ENCODE measurements around the gene ERO1A. TPM values are rescaled to one million over a fixed set of nuclear protein-coding genes. Genes with fewer than 3 reads are reported as not detected.

The ERO1A gene, protein sequence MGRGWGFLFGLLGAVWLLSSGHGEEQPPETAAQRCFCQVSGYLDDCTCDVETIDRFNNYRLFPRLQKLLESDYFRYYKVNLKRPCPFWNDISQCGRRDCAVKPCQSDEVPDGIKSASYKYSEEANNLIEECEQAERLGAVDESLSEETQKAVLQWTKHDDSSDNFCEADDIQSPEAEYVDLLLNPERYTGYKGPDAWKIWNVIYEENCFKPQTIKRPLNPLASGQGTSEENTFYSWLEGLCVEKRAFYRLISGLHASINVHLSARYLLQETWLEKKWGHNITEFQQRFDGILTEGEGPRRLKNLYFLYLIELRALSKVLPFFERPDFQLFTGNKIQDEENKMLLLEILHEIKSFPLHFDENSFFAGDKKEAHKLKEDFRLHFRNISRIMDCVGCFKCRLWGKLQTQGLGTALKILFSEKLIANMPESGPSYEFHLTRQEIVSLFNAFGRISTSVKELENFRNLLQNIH
- polyA plus RNA-seq (2012; ENCODE audit: insufficient read length, low read depth), result 20.0 TPM

DNA sequence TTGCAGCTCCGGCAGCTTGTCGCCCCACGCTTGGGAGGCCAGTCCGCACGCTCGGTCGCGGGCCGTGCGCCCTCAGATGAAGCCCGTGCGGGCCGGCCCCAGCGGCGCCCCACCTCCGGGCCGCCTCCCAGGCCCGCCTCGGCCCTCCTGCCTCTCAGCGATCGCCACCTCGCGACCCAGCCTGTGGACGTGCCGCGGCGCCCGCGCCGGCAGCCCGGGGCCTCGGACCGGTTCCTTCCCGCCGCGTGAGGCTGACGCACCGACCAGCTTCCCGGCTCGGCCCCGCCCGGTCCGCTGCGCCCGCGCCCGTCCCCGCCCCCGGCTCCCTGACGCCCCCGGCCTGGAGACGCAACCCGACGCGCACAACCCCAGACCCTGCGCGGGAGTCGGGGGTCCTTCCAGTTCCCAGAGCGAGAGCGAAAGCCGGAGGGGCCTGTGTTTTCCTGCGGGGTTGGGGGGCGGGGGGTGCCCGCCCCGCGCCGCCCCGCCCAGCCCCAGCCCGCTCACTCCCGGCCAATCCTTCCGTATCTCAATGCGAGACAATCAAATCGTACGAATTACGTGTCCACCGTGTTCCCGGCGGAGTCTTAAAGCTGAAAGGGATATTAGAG is at the start of gene ERO1A:
TSS of gene ERO1A (minus strand) at position 78 of the 611 bp plus-strand sequence. CDS start at position 1, 77 bp downstream.
- TF ChIP-seq SIN3A (IDR thresholded peaks at IDR 0.05; ENCODE audit: borderline replicate concordance, insufficient read depth, low read length) (0 out of 2 replicates have a peak, but pooled peaks have one; percentile 50), FOXP2 (optimal IDR thresholded peaks at IDR 0.05; ENCODE audit: borderline replicate concordance, extremely low read depth, extremely low read length, insufficient read depth) (peak; percentile 6)
- TF ChIP-seq, protein P1, sequence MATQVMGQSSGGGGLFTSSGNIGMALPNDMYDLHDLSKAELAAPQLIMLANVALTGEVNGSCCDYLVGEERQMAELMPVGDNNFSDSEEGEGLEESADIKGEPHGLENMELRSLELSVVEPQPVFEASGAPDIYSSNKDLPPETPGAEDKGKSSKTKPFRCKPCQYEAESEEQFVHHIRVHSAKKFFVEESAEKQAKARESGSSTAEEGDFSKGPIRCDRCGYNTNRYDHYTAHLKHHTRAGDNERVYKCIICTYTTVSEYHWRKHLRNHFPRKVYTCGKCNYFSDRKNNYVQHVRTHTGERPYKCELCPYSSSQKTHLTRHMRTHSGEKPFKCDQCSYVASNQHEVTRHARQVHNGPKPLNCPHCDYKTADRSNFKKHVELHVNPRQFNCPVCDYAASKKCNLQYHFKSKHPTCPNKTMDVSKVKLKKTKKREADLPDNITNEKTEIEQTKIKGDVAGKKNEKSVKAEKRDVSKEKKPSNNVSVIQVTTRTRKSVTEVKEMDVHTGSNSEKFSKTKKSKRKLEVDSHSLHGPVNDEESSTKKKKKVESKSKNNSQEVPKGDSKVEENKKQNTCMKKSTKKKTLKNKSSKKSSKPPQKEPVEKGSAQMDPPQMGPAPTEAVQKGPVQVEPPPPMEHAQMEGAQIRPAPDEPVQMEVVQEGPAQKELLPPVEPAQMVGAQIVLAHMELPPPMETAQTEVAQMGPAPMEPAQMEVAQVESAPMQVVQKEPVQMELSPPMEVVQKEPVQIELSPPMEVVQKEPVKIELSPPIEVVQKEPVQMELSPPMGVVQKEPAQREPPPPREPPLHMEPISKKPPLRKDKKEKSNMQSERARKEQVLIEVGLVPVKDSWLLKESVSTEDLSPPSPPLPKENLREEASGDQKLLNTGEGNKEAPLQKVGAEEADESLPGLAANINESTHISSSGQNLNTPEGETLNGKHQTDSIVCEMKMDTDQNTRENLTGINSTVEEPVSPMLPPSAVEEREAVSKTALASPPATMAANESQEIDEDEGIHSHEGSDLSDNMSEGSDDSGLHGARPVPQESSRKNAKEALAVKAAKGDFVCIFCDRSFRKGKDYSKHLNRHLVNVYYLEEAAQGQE (IDR thresholded peaks at IDR 0.05; ENCODE audit: insufficient read depth in 1 of 2, low read depth in 2 of 2, low read length in 2 of 2), result no peak

DNA sequence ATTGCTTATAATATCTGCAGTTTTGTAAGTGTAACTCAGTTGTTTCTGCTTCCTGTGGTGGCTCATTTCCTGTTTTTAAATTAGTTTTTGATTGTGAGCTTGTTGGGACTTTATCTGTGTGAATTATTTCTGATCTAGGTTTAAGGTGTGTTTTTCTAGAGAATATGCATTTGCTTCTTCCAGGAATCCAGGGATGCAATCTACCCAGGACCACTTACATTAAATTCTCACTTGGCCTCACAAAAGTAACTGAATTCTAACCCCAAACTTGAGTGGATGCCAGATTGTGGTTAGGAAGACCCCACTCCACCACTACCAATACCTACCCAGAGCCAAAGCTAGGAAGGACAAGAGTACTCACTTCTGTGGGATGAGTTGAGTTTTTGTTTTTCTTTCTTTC is 46.5 kb upstream of the ERO1A start:
- TF ChIP-seq SIN3A (IDR thresholded peaks at IDR 0.05; ENCODE audit: borderline replicate concordance, insufficient read depth, low read length) (no peak), TAF1 (IDR thresholded peaks at IDR 0.05; ENCODE audit: borderline replicate concordance, insufficient read depth, low read length) (no peak), POLR2AphosphoS5 (IDR thresholded peaks at IDR 0.05; ENCODE audit: low read depth, low read length) (no peak), FOXP2 (optimal IDR thresholded peaks at IDR 0.05; ENCODE audit: borderline replicate concordance, extremely low read depth, extremely low read length, insufficient read depth) (no peak)
- TF ChIP-seq, protein P1 (IDR thresholded peaks at IDR 0.05; ENCODE audit: insufficient read depth in 1 of 2, low read depth in 2 of 2, low read length in 2 of 2), result no peak

DNA sequence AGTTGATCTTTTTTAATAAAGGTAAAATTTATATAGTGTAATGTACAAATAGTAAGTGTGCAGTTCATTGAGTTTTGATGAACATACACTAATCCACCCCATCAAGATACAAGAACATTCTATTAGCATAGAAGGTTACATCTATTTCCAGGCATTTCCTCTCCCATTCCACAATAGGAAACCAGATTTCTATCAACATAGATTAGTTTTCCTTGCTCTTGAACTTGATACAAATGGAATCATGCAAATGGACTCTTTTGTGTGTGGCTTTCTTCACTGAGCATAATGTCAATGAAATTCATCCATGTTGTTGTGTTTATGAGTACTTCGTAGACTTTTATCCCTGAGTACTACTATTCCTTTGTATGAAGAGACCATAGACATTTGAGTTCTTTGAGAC is 45.4 kb upstream of the ERO1A start:
- TF ChIP-seq, protein P1 (IDR thresholded peaks at IDR 0.05; ENCODE audit: insufficient read depth in 1 of 2, low read depth in 2 of 2, low read length in 2 of 2), result no peak
- TF ChIP-seq TAF1 (IDR thresholded peaks at IDR 0.05; ENCODE audit: borderline replicate concordance, insufficient read depth, low read length) (no peak), SIN3A (IDR thresholded peaks at IDR 0.05; ENCODE audit: borderline replicate concordance, insufficient read depth, low read length) (no peak), POLR2AphosphoS5 (IDR thresholded peaks at IDR 0.05; ENCODE audit: low read depth, low read length) (no peak), FOXP2 (optimal IDR thresholded peaks at IDR 0.05; ENCODE audit: borderline replicate concordance, extremely low read depth, extremely low read length, insufficient read depth) (no peak)

DNA sequence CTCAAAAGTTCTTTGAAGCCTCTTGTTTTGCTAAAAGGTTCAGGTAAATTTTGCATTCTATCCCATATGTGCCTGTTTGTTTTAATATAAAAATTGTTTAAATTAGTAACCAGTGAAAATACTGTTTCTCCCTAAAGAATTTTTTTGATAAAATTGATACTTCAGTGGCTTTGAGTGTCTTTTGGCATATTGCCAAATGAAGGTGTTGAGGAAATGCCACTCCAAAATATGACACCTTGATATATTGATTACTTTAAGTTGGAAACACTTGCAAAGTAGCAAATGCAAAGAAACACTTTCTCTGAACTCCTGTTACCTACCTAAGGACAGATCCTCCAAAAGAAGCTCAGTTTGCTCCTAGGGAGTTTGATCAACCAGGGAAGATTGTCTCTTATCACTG is 43.1 kb upstream of the ERO1A start:
- TF ChIP-seq, protein P1 (IDR thresholded peaks at IDR 0.05; ENCODE audit: insufficient read depth in 1 of 2, low read depth in 2 of 2, low read length in 2 of 2), result no peak
- TF ChIP-seq TAF1 (IDR thresholded peaks at IDR 0.05; ENCODE audit: borderline replicate concordance, insufficient read depth, low read length), result no peak
